ENCODE data around the gene RAB25. TPM values are rescaled to one million over a fixed set of nuclear protein-coding genes. Genes with fewer than 3 reads are reported as not detected.
A peak's percentile ranks its signal among the peaks of the same experiment; 100 is the strongest.

RAB25 gene
- polyA plus RNA-seq, 1 experiment, result not detected

DNA sequence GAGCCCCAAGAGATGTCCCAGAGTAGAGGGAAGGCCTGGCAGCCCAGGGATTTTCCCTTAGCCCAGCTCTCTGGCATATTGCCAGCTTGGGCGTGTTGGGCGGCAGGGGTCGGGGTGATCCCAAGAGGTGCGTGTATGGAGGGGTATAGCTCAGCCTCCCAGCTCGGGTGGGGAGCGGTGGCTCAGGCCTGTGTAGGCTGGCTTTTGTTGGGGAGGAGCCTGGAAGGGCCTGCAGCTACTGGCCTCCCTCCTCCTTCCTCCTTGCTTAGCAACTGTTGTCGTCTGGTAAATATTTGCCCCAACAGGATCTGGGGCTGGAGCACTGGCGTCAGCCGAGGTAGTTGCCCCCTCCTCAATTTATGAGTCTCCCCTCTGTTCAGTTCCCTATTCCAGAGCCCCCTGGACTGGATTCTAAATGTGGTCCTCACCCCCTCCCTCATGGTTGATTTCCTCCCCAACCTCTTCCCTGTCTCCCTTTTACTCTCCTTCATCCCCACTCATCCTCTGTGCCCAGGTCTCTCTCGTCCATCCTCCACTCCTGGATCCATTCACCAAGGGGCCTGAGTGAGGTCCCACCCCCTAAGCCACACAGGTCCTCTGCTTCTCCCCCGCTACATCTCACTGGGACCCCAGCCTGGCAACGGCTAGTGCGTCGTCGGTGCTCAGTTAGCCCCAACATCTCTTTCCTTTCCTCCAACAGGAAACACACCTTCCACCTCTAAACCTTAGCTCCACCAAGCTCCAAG, 43.3 kb downstream of the RAB25 start:
- Histone ChIP-seq H3K27me3 (ENCODE audit: control insufficient read depth, insufficient read depth, low read length) (no peaks in the 10 kb centered on the region), H3K36me3 (ENCODE audit: control insufficient read depth, insufficient read depth, low read length) (no peaks in the 10 kb centered on the region), H3K4me3 (ENCODE audit: low read depth, low read length) (no peak overlapping the region)
- DNase-seq (ENCODE audit: low read depth), result peak; percentile 71
- POLR2A ChIA-PET, result interaction anchor here (0.9 to 1.5 kb wide), 2 partner anchors 12 to 24 kb away, joined by 3 to 8 read pairs; no protein-coding TSS in a partner anchor
- CTCF ChIA-PET, result interaction anchor here (0.5 to 27.9 kb wide), 5 partner anchors 8 to 1169 kb away, joined by 3 to 983 read pairs (median 8); partner anchors contain the start of gene LMNA
- TF ChIP-seq CTCF (IDR thresholded peaks at IDR 0.05; ENCODE audit: insufficient read depth, low read depth, low read length), result no peak

DNA sequence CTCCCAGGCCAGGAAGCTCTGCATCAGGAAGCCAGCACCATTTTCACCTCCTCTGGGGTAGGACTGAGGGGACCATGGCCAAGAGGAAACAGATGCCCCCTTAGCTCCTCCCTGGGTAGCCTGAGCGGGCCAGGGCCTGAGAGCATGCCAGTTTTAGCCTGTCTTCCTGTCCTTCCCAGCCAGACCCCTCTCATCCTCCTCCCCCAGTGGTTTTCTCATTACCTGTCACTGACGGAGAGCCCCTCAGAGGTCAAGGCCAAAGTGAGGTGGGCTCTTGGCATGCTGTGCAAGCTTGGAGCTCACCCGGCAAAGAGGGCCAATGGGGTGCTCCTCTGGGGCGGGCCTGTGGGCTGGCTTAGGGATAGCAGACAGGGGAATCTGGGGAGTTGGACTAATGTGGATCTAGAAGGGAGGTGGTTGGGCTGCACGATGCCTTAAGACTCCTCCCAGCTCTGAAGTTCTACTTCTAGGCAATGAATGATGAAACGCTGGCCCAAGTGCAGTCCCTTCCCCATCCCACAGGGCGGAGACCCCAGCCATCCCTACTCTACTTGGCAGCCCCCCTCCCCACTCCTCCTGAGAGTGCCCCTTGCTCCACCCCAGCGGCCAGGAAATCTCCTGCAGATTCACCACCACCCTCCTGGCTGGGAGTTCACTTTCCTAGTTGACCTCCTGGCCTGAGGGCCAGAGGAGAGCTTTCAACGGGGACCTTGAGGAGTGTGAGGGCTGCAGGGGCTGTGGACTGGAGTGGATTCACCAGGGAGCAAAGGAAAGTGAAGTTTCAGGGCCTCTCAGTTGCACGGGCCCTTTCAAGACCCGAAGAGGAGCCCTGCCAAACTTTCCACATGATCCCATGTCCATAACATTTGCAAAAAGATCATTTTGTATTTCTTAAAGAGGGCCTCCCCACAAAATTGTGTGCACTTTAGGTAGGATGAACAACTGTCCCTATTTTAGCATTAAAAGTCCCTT, 44.2 kb downstream of the RAB25 start:
- no peaks in the 10 kb centered on the region for H3K36me3 ChIP-seq (ENCODE audit: control insufficient read depth, insufficient read depth, low read length)
- H3K4me3 ChIP-seq (ENCODE audit: low read depth, low read length), result no peak overlapping the region; the same call in 1 of the 2 replicates
- TF ChIP-seq CTCF (IDR thresholded peaks at IDR 0.05; ENCODE audit: insufficient read depth, low read depth, low read length), result 0 out of 2 replicates have a peak, but pooled peaks have one; percentile 14
- no peaks in the 10 kb centered on the region for H3K27me3 ChIP-seq (ENCODE audit: control insufficient read depth, insufficient read depth, low read length)
- POLR2A ChIA-PET, result interaction anchor here (1.5 kb wide), 1 partner anchor 11 kb away, joined by 8 read pairs; no protein-coding TSS in a partner anchor
- DNase-seq (ENCODE audit: low read depth), result no peak
- CTCF ChIA-PET, result interaction anchor here (0.6 to 27.9 kb wide), 5 partner anchors 9 to 110 kb away, joined by 3 to 983 read pairs (median 3); partner anchors contain the start of gene LMNA

GRCh38 chr1:156106624-156107488, 45.9 kb downstream of the RAB25 start:
- ChIA-PET CTCF (interaction anchor here (0.6 to 27.9 kb wide), 4 partner anchors 11 to 269 kb away, joined by 3 to 983 read pairs (median 16); partner anchors contain the start of gene LMNA), POLR2A (no interaction called here)
- TF ChIP-seq CTCF (IDR thresholded peaks at IDR 0.05; ENCODE audit: insufficient read depth, low read depth, low read length), result no peak
- H3K36me3 ChIP-seq (ENCODE audit: control insufficient read depth, insufficient read depth, low read length), result no peaks in the 10 kb centered on the region
- 0 out of 2 replicates have a peak overlapping the region, but pooled peaks have one; percentile 20 for H3K4me3 ChIP-seq (ENCODE audit: low read depth, low read length)
- no peaks in the 10 kb centered on the region for H3K27me3 ChIP-seq (ENCODE audit: control insufficient read depth, insufficient read depth, low read length)
- no peak for DNase-seq (ENCODE audit: low read depth)

DNA sequence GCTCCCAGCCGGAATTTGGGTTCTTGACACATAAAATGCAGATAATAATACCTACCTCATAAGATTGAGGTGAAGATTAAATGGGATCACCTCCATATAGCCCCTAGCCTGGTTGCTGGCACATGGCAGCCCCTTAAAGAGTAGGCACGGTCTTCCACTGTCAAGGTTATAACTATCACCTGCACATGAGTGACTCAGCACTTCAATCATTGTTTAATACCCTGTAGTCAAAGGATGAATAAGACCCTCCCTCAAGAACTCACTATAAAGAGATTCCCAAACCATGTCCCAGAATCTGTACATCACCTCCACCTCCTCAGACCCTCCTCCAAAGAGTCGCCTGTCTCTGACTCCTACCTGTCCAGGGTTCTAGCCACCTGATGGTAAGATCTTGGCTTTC, 47.1 kb downstream of the RAB25 start:
- ChIA-PET POLR2A (no interaction called here), CTCF (interaction anchor here (27.9 kb wide), 1 partner anchor 20 kb away, joined by 983 read pairs; the partner anchor contains the start of gene LMNA)

More for the DNA sequence above, 47.1 kb downstream of the RAB25 start:
- DNase-seq (ENCODE audit: low read depth), result no peak
- no peak for TF ChIP-seq CTCF (IDR thresholded peaks at IDR 0.05; ENCODE audit: insufficient read depth, low read depth, low read length)
- no peaks in the 10 kb centered on the region for H3K27me3 ChIP-seq (ENCODE audit: control insufficient read depth, insufficient read depth, low read length)
- no peaks in the 10 kb centered on the region for H3K36me3 ChIP-seq (ENCODE audit: control insufficient read depth, insufficient read depth, low read length)
- no peak overlapping the region for H3K4me3 ChIP-seq (ENCODE audit: low read depth, low read length)
